Activated T-cell treated with anti-CD3 and anti-CD28 coated beads, Interleukin-2, amount 50 U/mL, for 1 hour (primary cell): Measurements from ENCODE around the gene CLCN2.

Experiments used
- DNase-seq: peaks from one replicate; pipeline ENCODE4 v3.0.0-alpha.2; 2020

CLCN2 gene

DNA sequence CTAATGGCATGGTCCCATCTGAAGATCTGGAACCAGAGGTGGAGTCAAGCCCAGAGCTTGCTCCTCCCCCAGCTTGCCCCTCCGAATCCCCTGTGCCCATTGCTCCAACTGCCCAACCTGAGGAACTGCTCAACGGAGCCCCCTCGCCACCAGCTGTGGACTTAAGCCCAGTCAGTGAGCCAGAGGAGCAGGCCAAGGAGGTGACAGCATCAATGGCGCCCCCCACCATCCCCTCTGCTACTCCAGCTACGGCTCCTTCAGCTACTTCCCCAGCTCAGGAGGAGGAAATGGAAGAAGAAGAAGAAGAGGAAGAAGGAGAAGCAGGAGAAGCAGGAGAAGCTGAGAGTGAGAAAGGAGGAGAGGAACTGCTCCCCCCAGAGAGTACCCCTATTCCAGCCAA is 39.7 kb downstream of the CLCN2 start:
- no peak for DNase-seq

DNA sequence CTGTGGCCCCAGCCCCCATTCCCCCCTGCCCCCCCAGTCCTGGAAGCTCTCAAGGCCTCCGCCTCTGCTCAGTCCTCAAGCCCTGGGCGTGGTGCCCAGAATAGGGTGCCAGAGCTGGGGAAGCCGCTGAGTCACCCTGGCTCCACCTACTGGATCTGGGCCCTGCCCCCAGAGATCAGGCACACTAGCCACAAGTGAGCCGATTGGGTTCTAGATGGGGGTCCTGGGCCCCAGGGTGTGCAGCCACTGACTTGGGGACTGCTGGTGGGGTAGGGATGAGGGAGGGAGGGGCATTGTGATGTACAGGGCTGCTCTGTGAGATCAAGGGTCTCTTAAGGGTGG is 41.3 kb downstream of the CLCN2 start:
- peak; percentile 50 for DNase-seq

DNA sequence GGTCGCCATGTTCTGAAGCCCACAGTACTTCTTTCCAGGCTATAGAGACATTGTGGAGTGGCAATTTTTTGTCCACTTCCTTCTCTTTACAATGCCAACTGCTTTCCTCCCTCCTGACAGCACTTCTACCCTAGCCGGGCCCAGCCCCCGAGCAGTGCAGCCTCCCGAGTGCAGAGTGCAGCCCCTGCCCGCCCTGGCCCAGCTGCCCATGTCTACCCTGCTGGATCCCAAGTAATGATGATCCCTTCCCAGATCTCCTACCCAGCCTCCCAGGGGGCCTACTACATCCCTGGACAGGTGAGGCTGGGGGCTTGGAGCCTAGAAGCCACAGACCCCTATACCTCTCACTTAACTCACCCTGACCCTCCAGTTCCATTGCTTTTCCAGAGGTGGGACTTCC is 44.2 kb downstream of the CLCN2 start:
- DNase-seq, result no peak

DNA sequence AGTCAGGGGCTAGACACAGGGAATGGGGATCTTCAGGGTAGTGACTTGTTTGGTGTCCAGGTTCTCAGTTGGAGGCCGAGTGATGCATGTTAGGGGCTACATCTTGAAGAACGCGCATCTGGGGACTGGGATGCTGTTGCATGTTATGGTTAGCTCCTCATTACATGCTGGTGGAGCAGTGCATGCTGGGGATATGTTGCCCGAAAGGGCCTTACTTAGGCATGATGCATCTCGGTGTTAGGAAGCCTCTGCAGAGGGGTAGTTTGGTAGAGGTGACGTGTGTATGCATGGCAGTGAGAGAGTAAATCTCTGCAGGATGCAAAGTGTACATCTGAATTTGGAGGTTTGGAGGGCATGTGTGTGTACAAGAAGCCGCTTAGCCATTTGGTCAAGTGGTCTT is 44.6 kb downstream of the CLCN2 start:
- DNase-seq, result no peak

- DNase-seq, result peak; percentile 34
Observed at GRCh38 chr3:184315871-184316661, 45.3 kb downstream of the CLCN2 start.

DNA sequence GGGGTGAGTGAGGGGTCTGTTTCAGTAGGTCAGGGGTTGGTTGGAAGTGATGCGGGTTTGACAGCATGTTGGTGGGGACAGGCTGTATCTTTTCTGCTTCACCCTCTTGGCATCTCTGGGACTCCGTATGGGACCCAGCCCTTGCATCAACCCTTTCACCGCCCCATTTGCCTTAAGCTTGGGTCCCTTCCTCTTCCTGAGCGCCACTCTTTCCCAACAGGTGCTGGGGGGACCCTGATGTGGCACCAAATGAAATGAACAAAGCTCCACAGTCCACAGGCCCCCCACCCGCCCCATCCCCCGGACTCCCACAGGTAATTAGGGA is 45.9 kb downstream of the CLCN2 start:
- no peak for DNase-seq

- peak; percentile 78 for DNase-seq
Observed at GRCh38 chr3:184314700-184315542, 46.5 kb downstream of the CLCN2 start.

- DNase-seq, result peak; percentile 91
Observed at GRCh38 chr3:184314363-184314699, 47.1 kb downstream of the CLCN2 start, which contains the start of gene EIF4G1. TSS of gene EIF4G1 (plus strand) at chr3:184314606. CDS start at chr3:184315797, 1,191 bp downstream.

GRCh38 chr3:184311633-184312032 is 49.8 kb downstream of the CLCN2 start:
- no peak for DNase-seq

DNA sequence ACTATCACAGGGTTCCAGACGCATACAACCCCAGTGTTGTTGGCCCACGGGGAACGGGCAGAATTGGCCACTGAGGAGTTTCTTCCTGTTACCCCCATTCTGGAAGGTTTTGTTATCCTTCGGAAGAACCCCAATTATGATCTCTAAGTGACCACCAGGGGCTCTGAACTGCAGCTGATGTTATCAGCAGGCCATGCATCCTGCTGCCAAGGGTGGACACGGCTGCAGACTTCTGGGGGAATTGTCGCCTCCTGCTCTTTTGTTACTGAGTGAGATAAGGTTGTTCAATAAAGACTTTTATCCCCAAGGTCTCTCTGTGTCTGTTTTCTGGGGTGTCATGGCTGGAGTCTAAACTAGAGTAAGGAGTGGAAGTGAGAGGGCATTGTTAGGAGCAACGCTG is 52.7 kb downstream of the CLCN2 start:
- DNase-seq, result no peak

DNA sequence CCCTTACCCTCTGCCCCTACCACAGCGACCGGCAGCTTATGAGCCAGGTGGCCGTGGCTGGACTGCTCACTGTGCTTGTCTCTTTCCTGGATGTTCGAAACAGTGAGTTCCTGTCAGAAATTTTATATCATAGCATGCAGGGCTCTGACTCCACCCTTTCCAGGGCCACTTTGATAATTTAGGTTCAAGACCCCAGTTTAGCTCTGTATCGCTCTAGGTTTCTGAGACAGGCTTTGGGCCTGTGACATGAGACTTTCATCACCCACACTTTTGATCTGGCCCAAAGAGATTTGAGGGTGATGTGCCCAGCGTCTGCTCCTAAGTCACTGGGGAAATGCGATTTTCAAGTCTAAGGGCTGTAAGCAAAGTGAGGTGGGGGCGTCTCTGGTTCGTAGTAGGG is 53.5 kb downstream of the CLCN2 start:
- DNase-seq, result no peak

DNA sequence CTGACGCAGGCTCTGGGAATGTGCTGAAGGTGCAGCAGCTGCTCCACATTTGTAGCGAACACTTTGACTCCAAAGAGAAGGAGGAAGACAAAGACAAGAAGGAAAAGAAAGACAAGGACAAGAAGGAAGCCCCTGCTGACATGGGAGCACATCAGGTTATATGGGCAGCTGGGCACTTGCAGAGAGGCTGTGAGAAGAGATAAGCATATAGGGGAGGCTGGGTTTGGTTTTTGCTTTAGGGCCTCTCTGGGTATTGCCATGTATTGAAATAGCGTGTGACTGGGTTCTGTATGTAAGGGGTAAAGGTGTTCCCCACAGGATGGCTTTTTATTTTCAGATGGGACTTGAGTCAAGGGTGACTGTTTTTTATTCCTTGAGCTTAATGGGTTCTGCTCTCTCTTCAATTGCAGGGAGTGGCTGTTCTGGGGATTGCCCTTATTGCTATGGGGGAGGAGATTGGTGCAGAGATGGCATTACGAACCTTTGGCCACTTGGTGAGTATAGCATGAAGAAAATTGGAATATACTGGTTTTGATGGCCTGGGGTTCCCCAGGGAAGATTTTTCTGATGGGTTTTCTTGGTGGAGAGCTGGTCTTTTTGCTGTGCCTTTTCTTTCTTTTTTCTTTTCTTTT is 54.9 kb downstream of the CLCN2 start:
- DNase-seq, result no peak

- DNase-seq, result no peak
Observed at GRCh38 chr3:184305577-184305976, 55.8 kb downstream of the CLCN2 start.

DNA sequence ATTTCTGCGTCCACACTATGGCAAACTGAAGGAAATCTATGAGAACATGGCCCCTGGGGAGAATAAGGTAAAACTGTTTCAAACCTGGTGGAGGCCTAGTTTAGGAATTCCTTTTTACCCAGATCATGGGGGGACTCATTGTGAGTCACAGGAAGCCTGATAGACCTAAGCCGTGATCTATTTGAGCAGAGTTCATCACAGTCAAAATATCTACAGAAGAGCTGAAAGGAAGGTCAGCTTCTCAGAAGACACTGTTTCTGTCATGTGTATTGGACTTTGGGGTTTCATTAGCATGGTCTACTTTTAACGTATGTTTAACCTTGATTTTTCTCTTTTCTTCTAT is 61.1 kb downstream of the CLCN2 start:
- no peak for DNase-seq

GRCh38 chr3:184299488-184300377 is 61.7 kb downstream of the CLCN2 start:
- DNase-seq, result no peak

DNA sequence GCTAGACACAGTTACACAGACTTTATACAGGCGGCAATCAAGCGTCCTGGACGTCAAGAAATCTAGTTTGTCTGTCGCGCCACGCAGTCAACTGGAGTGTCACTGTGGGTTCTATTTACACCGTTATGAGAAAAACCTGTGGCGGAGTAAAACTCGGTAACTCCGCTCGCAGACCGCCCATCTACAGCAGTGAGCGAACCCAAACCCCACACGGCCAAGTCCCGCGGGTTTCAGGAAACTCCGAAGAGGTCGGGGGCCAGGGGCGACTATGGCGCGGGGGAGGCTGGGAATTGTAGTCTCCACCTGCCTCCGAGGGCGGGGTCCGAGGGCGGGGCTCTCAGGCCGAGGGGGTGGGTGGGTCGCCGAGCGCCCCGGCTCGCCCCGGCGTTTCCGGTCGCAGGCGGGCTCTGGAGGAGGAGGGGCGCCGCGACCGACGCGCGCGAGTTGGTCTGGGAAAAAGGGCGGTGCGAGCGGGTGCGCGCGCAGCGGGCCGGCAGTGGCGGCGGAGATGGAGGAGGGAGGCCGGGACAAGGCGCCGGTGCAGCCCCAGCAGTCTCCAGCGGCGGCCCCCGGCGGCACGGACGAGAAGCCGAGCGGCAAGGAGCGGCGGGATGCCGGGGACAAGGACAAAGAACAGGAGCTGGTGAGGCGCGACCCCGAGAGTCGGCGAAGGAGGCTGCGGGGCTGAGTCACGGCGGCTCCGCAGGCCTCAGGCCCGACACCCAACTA is 62.5 kb downstream of the CLCN2 start, which contains the start of gene PSMD2:
PSMD2 (plus strand) TSS at position 483 of the 729 bp plus-strand sequence; CDS start at position 509, 26 bp downstream.
- DNase-seq, result peak; percentile 98

- DNase-seq, result no peak
Observed at GRCh38 chr3:184296616-184297015, 64.8 kb downstream of the CLCN2 start.
